GM12878 (cell line): Measurements from ENCODE around the gene PREB.

Experiments used
- ATF3 ChIP-seq: IDR thresholded peaks from 2 replicates; pipeline ENCODE4 v1.6.1; 2011; ENCODE audit warnings: low read depth, mild to moderate bottlenecking, low read length, moderate library complexity, borderline replicate concordance; ENCODE audit errors: extremely low read depth
- CTCF ChIP-seq, 3 experiments: IDR thresholded peaks in 2 of 3; conservative IDR thresholded peaks in 1 of 3; 2 replicates each; pipeline ENCODE4 v1.5.1; 2011; ENCODE audit warnings: low read depth in 3 of 3, low read length in 3 of 3, mild to moderate bottlenecking in 3 of 3, control low read depth in 2 of 3, moderate library complexity in 2 of 3, inconsistent platforms in 1 of 3, mixed read lengths in 1 of 3; ENCODE audit not compliant: control insufficient read depth in 2 of 3, insufficient read depth in 1 of 3; ENCODE audit errors: extremely low read depth in 1 of 3
- GABPA ChIP-seq: IDR thresholded peaks from 2 replicates; pipeline ENCODE4 v1.6.1; 2014; ENCODE audit warnings: antibody characterized with exemption, low read depth, mild to moderate bottlenecking, inconsistent platforms
- MTA3 ChIP-seq: IDR thresholded peaks from 2 replicates; pipeline ENCODE4 v1.6.1; 2012; ENCODE audit warnings: low read length, inconsistent platforms, borderline replicate concordance
- MYC ChIP-seq: IDR thresholded peaks from 2 replicates; pipeline ENCODE4 v1.6.1; 2011; ENCODE audit warnings: mild to moderate bottlenecking, low read length, moderate library complexity, inconsistent platforms; ENCODE audit not compliant: insufficient read depth, insufficient replicate concordance, insufficient read length, severe bottlenecking
- NR2F1 ChIP-seq: fragments of 450-650 bp; conservative IDR thresholded peaks from 2 replicates; pipeline ENCODE4 v1.6.1; 2017; ENCODE audit warnings: mild to moderate bottlenecking
- POLR2A ChIP-seq: IDR thresholded peaks from 2 replicates; pipeline ENCODE4 v1.6.1; 2011; ENCODE audit warnings: low read depth, mild to moderate bottlenecking, low read length
- RAD51 ChIP-seq: fragments of 450-650 bp; IDR thresholded peaks from 2 replicates; pipeline ENCODE4 v1.6.1; 2016; ENCODE audit warnings: moderate library complexity, mild to moderate bottlenecking, inconsistent platforms
- SP1 ChIP-seq: IDR thresholded peaks from one replicate; pipeline ENCODE4 v1.6.1; 2011; ENCODE audit warnings: low read depth, low read length
- SUZ12 ChIP-seq: fragments of 200-600 bp; sonication (generic); IDR thresholded peaks from one replicate; pipeline ENCODE4 v1.6.1; 2018; ENCODE audit warnings: antibody characterized with exemption, mild to moderate bottlenecking; ENCODE audit not compliant: unreplicated experiment
- TAF1 ChIP-seq: IDR thresholded peaks from 2 replicates; pipeline ENCODE4 v1.6.1; 2011; ENCODE audit warnings: mild to moderate bottlenecking, low read depth, low read length, borderline replicate concordance
- ZNF217 ChIP-seq: fragments of 450-650 bp; IDR thresholded peaks from 2 replicates; pipeline ENCODE4 v1.6.1; 2017; ENCODE audit warnings: antibody characterized with exemption, mild to moderate bottlenecking
- ZNF24 ChIP-seq: fragments of 450-650 bp; IDR thresholded peaks from 2 replicates; pipeline ENCODE4 v1.6.1; 2017; ENCODE audit warnings: antibody characterized with exemption, mild to moderate bottlenecking

GRCh38 chr2:27137322-27137935 is 3.0 kb upstream of the PREB start:
- TF ChIP-seq CTCF (IDR thresholded peaks at IDR 0.05 in 2 of 3, conservative IDR thresholded peaks at IDR 0.05 in 1 of 3; ENCODE audit: control insufficient read depth in 2 of 3, extremely low read depth in 1 of 3, insufficient read depth in 1 of 3, low read depth in 3 of 3, low read length in 3 of 3), result no peak
- TF ChIP-seq ZNF217, result no peak
- TF ChIP-seq SUZ12, result no peak
- TF ChIP-seq GABPA, result no peak
- TF ChIP-seq ZNF24, result no peak
- no peak for TF ChIP-seq ATF3
- TF ChIP-seq POLR2A, result no peak
- no peak for TF ChIP-seq SP1
- no peak for TF ChIP-seq TAF1
- no peak for TF ChIP-seq MTA3
- TF ChIP-seq NR2F1, result no peak
- no peak for TF ChIP-seq RAD51
- no peak for TF ChIP-seq MYC
